ENCODE data around the gene ID3.
A peak's percentile ranks its signal among the peaks of the same experiment; 100 is the strongest.
"Not testable (repeated sequence)": the region's sequence is repeated elsewhere in the genome, so short reads cannot be mapped to it uniquely, and the experiment has no call there.

Gene ID3

GRCh38 chr1:23546897-23547584 is 12.3 kb downstream of the ID3 start:
- DNase-seq = peak; percentile 1

- no peak for DNase-seq
Measured at GRCh38 chr1:23545851-23546250, 13.4 kb downstream of the ID3 start.

- peak; percentile 81 for DNase-seq
Measured at GRCh38 chr1:23544444-23545389, 14.6 kb downstream of the ID3 start.

- peak; percentile 0 for DNase-seq
Measured at GRCh38 chr1:23543707-23544443, 15.4 kb downstream of the ID3 start.

GRCh38 chr1:23542940-23543339 is 16.4 kb downstream of the ID3 start:
- not testable (repeated sequence) for DNase-seq

DNA sequence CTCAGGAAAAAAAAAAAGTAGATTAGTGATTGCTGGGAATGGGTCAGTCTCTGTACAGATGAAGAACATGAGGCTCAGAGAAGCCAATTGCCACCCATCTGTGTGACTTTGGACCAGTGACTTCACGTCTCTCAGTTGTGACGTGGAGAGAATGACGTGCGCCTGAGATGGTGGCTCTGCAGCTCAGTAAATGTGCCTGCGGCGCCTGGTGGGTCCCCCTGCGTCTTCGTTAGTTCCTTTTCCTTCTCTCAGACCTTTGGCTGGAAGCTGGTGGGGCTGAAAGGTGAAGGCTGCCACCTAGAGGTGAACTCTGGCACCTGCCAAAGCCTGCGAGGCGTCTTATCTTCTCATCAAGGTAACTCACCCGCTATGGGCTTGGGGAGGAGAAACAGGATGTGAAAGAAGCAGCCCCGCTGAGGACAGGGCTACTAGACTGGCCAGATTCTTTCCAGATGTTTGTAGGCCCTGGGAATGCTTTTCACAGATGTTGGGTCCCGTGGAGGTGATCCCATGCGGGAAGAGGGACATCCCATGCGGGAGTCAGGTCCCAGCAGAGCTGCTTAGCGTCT is 19.5 kb downstream of the ID3 start:
- peak; percentile 92 for DNase-seq

- DNase-seq = no peak
Measured at GRCh38 chr1:23537296-23537973, 21.9 kb downstream of the ID3 start.

DNA sequence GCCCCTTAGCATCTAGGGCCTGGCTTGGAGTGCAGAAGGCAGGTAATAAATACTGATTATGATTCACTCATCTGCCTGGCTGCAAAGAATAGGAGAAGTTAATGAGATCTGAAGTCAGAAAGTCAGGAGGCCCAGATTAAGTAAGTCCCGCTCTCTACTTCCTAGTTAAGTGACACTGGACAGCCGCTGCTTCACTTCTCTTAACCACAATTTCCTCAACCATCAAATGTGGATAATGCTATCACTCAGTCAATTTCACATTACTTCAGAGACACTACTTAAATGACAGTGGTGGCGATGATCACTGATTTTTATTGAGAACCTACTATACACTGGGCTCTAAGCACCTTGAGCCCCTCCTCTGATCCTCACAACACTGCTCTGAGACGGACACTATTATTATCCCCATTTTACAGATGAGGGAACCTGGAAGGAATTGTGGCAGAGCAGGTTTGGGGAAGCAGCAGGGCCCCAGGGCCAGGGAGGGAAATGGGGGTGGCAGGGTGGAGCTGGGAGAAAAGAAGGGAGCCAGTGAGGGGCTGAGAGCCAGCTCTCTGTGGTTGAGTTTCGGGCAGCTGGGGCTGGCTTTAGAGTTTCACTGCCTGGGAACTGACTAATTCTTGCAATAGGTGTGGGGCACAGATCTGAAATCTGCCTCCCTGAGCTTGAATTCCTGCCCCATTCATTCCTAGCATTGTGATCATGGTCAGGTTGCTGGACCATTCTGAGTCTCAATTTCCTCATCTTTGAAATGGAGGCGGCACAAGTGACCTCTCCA is 25.9 kb downstream of the ID3 start:
- peak; percentile 18 for DNase-seq

DNA sequence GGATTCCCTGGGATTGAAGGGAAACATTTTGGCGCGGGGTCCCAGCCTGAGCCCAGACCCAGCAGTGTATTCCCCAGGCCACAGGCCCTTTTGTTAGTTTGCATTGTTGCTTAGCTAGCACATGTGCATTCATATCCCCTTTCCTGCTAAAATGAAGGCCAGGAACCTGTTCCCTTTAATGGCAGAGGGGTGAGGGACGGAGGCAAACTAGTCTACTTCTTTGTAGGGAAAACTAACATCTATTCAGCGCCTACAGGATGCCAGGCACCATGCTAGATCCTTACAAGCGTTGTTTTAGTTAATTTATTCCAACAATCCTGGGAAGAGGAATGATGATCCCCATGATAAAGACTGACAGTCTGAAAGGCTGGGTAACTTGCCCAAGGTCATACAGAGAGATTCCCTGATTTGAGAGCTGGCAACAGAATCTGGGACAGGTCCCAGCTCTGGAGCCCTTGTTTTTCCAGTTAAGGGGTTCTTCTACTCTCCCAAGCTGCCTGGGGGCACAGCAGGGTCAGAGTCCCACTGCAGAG is 27.7 kb downstream of the ID3 start:
- DNase-seq = no peak

GRCh38 chr1:23530747-23531561 is 28.3 kb downstream of the ID3 start, which contains the start of gene E2F2:
TSS of gene E2F2 (minus strand) at chr1:23531233. CDS start at chr1:23530793, 440 bp downstream.
- DNase-seq = peak; percentile 92

- peak; percentile 35 for DNase-seq
Measured at GRCh38 chr1:23530087-23530746, 29.1 kb downstream of the ID3 start.

- DNase-seq = no peak
Measured at GRCh38 chr1:23529146-23530086, 29.9 kb downstream of the ID3 start.

GRCh38 chr1:23528250-23528978 is 30.9 kb downstream of the ID3 start:
- peak; percentile 88 for DNase-seq

- no peak for DNase-seq
Measured at GRCh38 chr1:23527900-23528249, 31.4 kb downstream of the ID3 start.

- no peak for DNase-seq
Measured at GRCh38 chr1:23527366-23527765, 31.9 kb downstream of the ID3 start.

DNA sequence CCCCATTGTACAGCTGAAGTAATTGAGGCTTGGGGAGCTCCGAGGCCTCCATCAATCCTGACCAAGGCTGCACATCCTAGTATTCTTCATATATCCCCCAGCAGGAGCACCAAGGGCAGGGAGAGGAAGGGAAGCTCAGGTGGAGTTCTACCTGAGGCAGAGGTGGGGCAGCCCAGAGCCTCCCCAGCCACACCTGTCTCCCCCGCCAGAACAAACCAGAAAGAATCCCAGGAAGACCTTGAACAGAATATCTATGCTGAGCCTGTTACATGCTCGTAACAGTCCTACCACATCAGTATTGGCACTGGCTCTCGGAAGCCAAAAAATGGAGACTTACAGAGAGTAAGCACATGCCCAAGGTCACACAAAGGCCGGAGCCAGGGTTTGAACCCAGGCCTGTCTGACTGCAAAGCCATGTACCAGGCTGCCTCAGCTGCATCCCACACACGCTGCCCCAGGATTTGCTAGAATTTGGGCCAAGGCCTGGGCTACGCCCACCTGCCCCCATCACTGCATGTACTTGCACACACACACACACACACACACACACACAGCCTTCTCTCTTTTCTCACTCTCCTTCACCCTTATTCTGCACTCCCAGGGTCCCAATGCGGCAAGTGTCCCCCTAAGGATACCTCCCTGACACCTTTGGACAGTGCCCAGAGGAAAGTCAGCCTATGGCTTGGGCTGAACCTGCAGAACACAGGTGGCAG is 32.8 kb downstream of the ID3 start:
- no peak for DNase-seq
